C4-2B (cell line): Measurements from ENCODE around the gene SH3BGRL3.

Source experiments
- H3K27ac ChIP-seq: fragments of 450-650 bp; 2 replicates; pipeline ENCODE4 v1.5.1; 2017
- CTCF ChIP-seq: fragments of 450-650 bp; conservative IDR thresholded peaks from 2 replicates; pipeline ENCODE4 v1.5.1; 2017; ENCODE audit warnings: mild to moderate bottlenecking
- ZFX ChIP-seq: fragments of 450-650 bp; IDR thresholded peaks from 2 replicates; pipeline ENCODE4 v1.6.1; 2017

Gene SH3BGRL3

GRCh38 chr1:26293911-26294463, 14.1 kb downstream of the SH3BGRL3 start:
- TF ChIP-seq ZFX (no peak), CTCF (no peak)
- H3K27ac ChIP-seq: no peak overlapping the region

GRCh38 chr1:26295194-26296138, 15.6 kb downstream of the SH3BGRL3 start:
- no peak overlapping the region for H3K27ac ChIP-seq
- no peak for TF ChIP-seq CTCF
- no peak for TF ChIP-seq ZFX

- H3K27ac ChIP-seq: no peak overlapping the region
- no peak for TF ChIP-seq CTCF
- no peak for TF ChIP-seq ZFX
These were observed 16.6 kb downstream of the SH3BGRL3 start for GRCh38 chr1:26296340-26297056.

DNA sequence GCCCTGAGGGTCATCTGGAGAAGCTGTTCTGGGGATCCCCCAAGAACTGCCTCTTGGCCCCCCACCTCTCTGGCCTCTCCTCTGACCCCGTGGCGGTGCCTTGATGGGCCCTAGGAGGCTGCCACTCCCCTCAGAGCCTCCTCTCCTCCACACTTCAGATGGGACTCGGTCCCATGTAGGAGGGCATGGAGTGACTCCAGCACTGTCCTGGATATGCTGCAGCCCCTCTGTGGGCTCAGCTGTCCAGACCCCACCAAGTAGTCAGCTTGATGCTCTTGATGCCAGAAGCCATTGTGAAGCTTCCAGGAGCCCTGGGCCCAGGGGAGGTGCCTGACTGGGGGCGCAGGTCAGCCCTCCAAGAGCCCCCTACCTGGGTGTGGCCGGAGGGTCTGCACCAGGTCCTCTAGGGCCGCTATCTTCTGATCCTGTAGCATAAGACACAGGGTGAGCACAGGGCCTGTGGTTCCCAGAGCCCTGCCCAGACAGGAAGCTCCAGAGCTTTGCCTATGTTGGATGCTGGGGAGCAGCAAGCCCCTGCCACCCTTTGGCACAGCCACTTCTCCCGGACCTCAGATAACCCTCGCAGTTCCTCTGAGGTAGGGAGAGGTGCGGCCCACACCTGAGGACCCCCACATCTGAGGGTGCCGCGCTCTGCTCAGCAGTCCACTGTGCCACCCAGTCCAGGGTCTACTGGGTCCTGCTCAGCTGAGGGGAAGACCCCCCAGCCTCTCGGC, 17.3 kb downstream of the SH3BGRL3 start:
- H3K27ac ChIP-seq: no peak overlapping the region
- TF ChIP-seq CTCF (no peak), ZFX (no peak)

- TF ChIP-seq ZFX (no peak), CTCF (no peak)
- H3K27ac ChIP-seq: 0 out of 2 replicates have a peak overlapping the region, but pooled peaks have one; percentile 2
These were observed 17.9 kb downstream of the SH3BGRL3 start for GRCh38 chr1:26297791-26298124.

GRCh38 chr1:26300578-26301275, 20.8 kb downstream of the SH3BGRL3 start:
- TF ChIP-seq ZFX (no peak), CTCF (no peak)
- no peak overlapping the region for H3K27ac ChIP-seq
